GM12891 (cell line): ENCODE results near the gene CEP104.

ENCODE experiments used
- POLR2A ChIP-seq: IDR thresholded peaks from 2 replicates; pipeline ENCODE4 v1.6.1; 2011; ENCODE audit warnings: low read depth, low read length, control low read depth
- POLR2AphosphoS5 ChIP-seq: IDR thresholded peaks from 2 replicates; pipeline ENCODE4 v1.6.1; 2011; ENCODE audit warnings: low read depth, low read length, control low read depth
- SPI1 ChIP-seq: IDR thresholded peaks from 2 replicates; pipeline ENCODE4 v1.6.1; 2011; ENCODE audit warnings: low read depth, low read length, control low read depth
- TAF1 ChIP-seq: IDR thresholded peaks from 2 replicates; pipeline ENCODE4 v1.6.1; 2011; ENCODE audit warnings: low read depth, low read length, control low read depth

DNA sequence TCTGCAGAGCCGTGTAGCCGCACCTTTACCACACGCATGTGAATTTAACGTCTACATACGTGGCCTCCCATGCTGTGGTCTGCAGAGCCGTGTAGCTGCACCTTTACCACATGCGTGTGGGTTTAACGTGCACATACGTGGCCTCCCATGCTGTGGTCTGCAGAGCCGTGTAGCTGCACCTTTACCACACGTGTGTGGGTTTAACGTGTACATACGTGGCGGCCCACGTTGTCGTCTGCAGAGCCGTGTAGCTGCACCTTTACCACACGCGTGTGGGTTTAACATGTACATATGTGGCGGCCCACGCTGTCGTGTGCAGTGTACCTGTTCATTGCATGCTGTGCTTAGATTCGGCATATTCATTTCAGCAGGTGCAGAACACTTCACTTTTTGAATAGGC lies 17.7 kb upstream of the CEP104 start:
- no peak for TF ChIP-seq POLR2A
- no peak for TF ChIP-seq TAF1
- TF ChIP-seq POLR2AphosphoS5: no peak
- no peak for TF ChIP-seq SPI1
